NCI-H226 (cell line): ENCODE results near the gene CX3CL1.
"Not testable (repeated sequence)": the region's sequence is repeated elsewhere in the genome, so short reads cannot be mapped to it uniquely, and the experiment has no call there.

Experiments
- DNase-seq: peaks from one replicate; pipeline ENCODE4 v3.0.0-alpha.2; 2015

CX3CL1 gene

GRCh38 chr16:57383276-57384247 is 11.3 kb downstream of the CX3CL1 start:
- peak; percentile 54 for DNase-seq

GRCh38 chr16:57384248-57385070 is 12.2 kb downstream of the CX3CL1 start:
- DNase-seq = no peak

- no peak for DNase-seq
These were observed 12.8 kb downstream of the CX3CL1 start for GRCh38 chr16:57385083-57385482.

- DNase-seq = no peak
These were observed 14.2 kb downstream of the CX3CL1 start for GRCh38 chr16:57386381-57386951.

- no peak for DNase-seq
These were observed 15.5 kb downstream of the CX3CL1 start for GRCh38 chr16:57387598-57388354.

GRCh38 chr16:57388359-57389086 is 16.2 kb downstream of the CX3CL1 start:
- DNase-seq = no peak

GRCh38 chr16:57389087-57389468 is 16.8 kb downstream of the CX3CL1 start:
- DNase-seq = no peak

GRCh38 chr16:57390636-57391295 is 18.5 kb downstream of the CX3CL1 start:
- DNase-seq = no peak

- no peak for DNase-seq
These were observed 19.0 kb downstream of the CX3CL1 start for GRCh38 chr16:57391300-57391699.

- DNase-seq = no peak
These were observed 19.4 kb downstream of the CX3CL1 start for GRCh38 chr16:57391708-57392107.

- DNase-seq = no peak
These were observed 20.4 kb downstream of the CX3CL1 start for GRCh38 chr16:57392694-57393093.

GRCh38 chr16:57394444-57394843 is 22.2 kb downstream of the CX3CL1 start:
- DNase-seq = no peak

GRCh38 chr16:57395026-57395425 is 22.7 kb downstream of the CX3CL1 start:
- no peak for DNase-seq

- no peak for DNase-seq
These were observed 24.5 kb downstream of the CX3CL1 start for GRCh38 chr16:57396786-57397185.

GRCh38 chr16:57397493-57397892 is 25.2 kb downstream of the CX3CL1 start:
- not testable (repeated sequence) for DNase-seq

GRCh38 chr16:57401943-57402640 is 29.8 kb downstream of the CX3CL1 start:
- no peak for DNase-seq

GRCh38 chr16:57403965-57404817 is 31.9 kb downstream of the CX3CL1 start, which contains the start of gene CCL17:
TSS of gene CCL17 (plus strand) at chr16:57404767. CDS start at chr16:57413933, 9,166 bp downstream.
- DNase-seq = no peak

- no peak for DNase-seq
These were observed 32.8 kb downstream of the CX3CL1 start for GRCh38 chr16:57405097-57405496.

GRCh38 chr16:57406881-57407280 is 34.6 kb downstream of the CX3CL1 start:
- no peak for DNase-seq
